Activated CD4-positive, alpha-beta T cell treated with anti-CD3 and anti-CD28 coated beads, Interleukin-2, Interleukin-6, amounts not matched to agents 100 ng/mL and 50 ng/mL, durations not matched to agents 16 hours and 8 hours (primary cell): ENCODE measurements around the gene AMN1.
"Not testable (repeated sequence)": the region's sequence is repeated elsewhere in the genome, so short reads cannot be mapped to it uniquely, and the experiment has no call there.

ENCODE experiments used
- DNase-seq: peaks from one replicate; pipeline ENCODE4 v3.0.0-alpha.2; 2020

The AMN1 gene

DNA sequence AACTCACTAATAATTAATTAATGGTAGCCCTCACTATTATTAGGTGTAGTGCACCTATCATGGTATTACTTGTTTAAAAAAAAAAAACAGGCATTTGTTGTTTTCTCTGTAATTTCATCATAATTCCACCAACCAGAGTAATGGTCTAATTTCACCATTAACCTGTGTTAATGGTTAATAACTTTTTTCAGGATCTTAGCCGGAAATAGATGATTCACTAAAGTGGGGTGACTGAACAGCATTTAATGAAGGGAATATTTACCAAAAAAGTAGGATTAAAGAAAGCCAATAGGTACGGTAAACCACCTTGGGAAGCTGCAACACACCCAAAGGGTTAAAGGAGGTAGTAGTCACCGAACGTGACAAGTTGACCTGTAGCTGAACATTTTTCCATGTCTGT lies 56.3 kb downstream of the AMN1 start:
- no peak for DNase-seq

- not testable (repeated sequence) for DNase-seq
Observed at GRCh38 chr12:31669582-31669981, 59.2 kb downstream of the AMN1 start.

GRCh38 chr12:31669020-31669419 lies 59.8 kb downstream of the AMN1 start:
- DNase-seq, result no peak

- DNase-seq, result no peak
Observed at GRCh38 chr12:31664038-31664437, 64.8 kb downstream of the AMN1 start.

GRCh38 chr12:31663576-31663975 lies 65.2 kb downstream of the AMN1 start:
- no peak for DNase-seq

DNA sequence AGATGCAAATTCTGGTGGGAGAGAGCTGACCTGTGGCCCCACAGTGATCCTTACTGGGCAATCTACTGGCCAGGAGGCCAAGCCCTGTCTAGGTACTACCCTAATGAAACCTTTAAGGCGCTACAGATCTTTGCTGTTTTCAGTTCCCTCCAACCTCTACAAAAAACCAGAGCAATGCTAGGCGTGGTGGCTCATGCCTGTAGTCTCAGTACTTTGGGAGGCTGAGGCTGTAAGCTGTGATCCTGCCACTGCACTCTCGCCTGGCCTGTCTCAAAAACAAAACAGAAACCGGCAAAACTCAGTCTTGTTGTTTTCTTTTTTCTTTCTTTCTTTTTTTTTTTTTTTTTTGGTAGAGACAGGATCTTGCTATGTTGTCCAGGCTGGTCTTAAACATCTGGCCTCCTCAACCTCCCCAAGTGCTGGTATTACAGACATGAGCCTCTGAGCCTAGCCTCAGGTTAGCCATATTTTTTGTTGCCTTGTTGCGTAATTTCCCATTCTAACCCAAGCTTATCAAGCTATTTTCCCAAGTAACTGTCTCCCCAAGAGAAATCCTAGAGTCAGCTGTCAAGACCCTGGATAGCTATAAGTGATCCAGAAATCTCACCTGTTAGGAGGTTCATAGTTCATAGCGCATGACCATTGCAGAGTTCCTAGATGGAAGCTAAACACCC lies 66.5 kb downstream of the AMN1 start:
- no peak for DNase-seq

GRCh38 chr12:31659087-31659942 lies 69.5 kb downstream of the AMN1 start, which contains the start of gene ETFBKMT:
TSS of gene ETFBKMT (plus strand) at chr12:31659688. CDS start at chr12:31661954, 2,266 bp downstream.
- peak; percentile 97 for DNase-seq

GRCh38 chr12:31658471-31659086 lies 70.2 kb downstream of the AMN1 start:
- no peak for DNase-seq

DNA sequence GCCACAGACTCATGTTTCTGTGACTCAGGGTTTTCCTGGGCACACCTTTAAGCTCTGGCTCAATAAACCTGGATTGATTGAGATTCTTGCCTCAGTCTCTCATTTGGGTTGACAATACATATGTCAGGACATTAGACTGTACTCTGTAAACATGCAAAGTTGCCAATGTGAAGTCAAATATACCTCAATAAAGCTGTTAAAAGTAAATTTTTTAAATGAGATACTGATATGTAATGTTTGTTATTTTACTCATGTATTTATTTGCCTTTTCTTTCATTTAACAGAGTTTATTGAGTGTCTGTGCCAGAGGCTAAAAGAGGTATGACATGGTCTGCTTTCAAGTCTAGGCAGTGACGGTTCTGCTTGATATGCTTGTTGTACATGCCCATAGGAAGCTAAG lies 73.0 kb downstream of the AMN1 start:
- no peak for DNase-seq

DNA sequence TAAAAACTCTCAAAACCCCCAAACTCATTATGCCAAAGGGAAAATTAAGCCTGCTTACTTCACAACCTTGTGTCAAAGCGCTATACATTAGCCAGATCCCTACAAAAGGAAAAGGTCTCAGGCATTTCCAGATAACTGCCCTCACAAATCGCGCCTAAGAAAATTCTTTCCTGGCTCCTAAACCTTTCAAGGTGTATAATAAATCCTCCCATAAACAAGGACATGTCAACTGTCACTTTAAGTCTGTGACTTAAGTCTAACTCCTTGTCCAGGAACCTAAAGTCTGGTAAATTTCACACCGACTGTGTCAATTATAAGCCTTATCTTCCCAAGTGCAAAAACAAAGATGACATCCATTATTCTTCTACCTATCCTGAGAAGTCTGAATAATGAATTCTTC lies 73.6 kb downstream of the AMN1 start:
- DNase-seq, result no peak

- DNase-seq, result no peak
Observed at GRCh38 chr12:31651893-31652521, 76.8 kb downstream of the AMN1 start.

GRCh38 chr12:31650918-31651317 lies 77.9 kb downstream of the AMN1 start:
- no peak for DNase-seq

GRCh38 chr12:31647086-31647491 lies 81.7 kb downstream of the AMN1 start:
- DNase-seq, result no peak

- no peak for DNase-seq
Observed at GRCh38 chr12:31645924-31646323, 82.9 kb downstream of the AMN1 start.

DNA sequence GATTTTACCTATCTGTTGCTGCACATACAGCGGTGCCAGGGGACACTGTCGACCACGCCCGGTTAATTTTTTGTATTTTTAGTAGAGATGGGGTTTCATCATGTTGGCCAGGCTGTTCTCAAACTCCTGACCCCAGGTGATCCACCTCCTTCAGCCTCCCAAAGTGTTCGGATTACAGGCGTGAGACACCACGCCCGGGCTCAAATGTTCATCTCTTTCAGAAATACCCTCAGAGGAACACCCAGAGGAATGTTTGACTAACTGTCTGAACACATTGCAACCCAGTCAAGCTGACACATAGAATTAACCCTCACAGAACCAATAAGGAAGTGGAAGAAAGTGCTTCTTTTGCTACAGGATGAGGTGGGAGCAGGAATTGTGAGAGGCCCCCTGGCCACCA lies 84.3 kb downstream of the AMN1 start:
- no peak for DNase-seq

DNA sequence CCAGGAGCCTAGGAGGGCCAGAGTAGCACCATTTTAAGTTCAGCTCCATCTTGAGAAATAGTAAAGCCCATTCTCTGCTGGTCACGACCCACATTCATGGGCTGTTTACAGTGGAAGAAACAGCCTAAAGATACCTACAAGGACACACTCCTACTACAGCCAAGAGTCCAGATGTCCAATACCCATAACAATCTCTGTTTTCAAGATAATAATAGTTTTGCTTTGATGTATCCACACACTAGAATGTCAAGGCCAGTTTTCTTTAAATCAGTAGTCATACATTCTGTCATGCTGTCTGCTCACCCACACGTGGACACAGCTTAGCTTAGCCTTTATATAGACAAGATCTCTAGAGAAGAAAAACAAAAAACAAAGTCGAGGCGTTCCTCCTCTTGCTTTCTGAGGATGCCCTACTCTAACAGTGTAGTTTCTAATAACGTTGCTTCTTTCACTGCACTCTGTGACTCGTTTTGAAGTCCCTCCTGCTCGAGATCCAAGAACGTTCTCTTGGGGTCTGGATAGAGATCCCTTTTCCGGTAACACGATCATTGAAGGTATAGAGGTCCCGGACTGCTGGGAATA lies 87.2 kb downstream of the AMN1 start:
- DNase-seq, result no peak

GRCh38 chr12:31634620-31635019 lies 94.2 kb downstream of the AMN1 start:
- no peak for DNase-seq

GRCh38 chr12:31633464-31633863 lies 95.4 kb downstream of the AMN1 start:
- no peak for DNase-seq

DNA sequence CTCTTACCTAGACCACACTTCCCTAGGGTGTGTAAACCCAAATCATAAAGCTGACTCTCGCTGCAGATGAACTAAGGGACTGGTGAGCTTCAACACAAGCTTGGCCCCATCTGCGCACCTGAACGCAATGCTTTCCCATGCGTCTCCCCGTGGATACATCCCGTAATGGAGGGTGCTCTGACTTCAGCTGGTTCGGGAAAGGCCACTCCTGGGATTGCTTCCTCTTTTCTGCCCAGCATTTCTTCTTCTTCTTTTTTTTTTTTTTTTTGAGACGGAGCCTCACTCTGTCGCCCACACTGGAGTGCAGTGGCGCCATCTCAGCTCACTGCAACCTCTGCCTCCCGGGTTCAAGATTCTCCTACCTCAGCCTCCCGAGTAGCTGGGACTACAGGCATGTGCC lies 97.0 kb downstream of the AMN1 start:
- no peak for DNase-seq

- DNase-seq, result no peak
Observed at GRCh38 chr12:31631023-31631724, 97.6 kb downstream of the AMN1 start.

DNA sequence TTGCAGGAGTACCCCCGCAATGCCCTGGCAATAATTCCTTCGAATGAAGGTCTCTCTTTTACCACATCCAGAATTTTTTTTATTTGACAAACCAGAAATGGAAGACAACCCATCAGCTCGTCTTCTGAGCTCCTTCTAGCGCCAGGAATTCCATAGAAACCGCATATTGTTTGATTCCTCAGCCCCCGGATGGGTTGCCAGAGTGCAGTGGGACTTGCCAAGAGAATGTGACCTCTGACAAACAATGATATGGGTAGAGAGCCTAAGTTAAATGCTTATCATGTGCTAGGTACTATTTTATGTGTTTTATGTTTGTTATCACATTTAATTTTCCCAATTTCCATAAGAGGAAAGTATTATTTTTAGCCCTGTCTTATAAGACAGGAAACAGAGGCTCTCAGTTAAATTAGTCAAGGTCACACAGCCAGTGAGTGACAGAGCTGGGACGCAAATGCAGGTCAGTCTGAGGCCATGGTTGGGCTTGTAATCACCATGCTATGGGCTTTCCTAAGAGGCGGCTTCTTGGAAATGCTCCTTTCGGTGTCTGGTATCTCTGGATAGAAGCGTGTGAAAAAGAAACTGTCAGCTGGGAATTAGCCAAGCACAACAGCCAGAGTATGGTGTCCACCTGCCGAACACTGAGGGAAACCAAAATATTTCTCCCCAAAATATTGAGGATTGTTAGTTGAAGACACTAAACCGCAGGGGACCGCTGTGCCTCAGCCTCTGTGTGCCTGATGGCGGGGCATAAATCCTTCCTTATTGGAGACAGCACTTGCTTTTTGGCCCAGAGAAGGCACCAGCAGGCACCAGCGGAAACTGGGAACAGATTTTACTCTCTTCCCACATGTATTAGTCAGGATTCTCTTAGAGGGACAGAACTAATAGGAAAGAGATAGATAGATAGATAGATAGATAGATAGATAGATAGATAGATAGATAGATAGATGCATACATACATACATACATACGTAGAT lies 98.8 kb downstream of the AMN1 start:
- no peak for DNase-seq
